ENCODE measurements around the gene FOXO3. TPM values are rescaled to one million over a fixed set of nuclear protein-coding genes. Genes with fewer than 3 reads are reported as not detected.

The FOXO3 gene
- total and polyA plus RNA-seq, 2 of the 13 experiments (the other 11 are each of a cell fraction or from before 2014, with no cell fraction given) = 16.0 to 22.5 TPM

DNA sequence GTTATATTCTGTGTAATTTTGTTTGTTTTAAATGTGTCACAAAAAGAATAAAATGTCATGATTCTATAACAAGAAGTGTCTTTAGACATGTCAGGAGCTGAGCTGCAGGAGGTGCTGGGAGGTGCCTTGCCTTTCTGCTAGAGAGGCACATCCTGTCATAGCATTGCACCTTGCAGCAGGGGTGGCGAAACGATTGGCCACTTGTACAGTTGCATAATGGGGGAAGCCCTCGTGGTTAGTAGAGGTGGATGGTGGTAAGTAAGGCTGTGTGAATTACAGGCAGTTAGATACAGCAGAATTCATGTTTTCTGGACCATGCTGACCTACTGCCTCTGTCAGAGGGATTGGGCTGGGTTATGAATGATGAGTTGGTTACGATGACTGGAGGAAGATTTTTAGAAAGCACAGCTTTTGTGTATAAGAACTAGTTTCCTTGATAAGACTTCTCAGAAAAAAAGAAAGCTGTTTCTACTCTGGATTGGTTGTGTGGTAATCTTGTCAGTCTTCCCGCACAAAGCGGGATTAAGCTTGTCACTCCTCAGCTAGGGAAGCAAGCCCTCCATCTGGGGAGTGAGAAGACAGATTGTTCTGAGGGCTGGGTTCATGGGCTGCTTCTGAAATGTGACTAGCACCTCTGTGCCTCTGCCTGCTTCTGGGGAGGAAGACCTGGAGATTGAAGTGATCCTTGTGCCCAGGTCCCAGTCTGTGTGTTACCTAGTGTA lies 74.9 kb downstream of the FOXO3 start:
- Histone ChIP-seq H2AFZ (ENCODE audit: low read length) (no peak overlapping the region), H3K4me2 (ENCODE audit: low read depth, low read length) (no peak overlapping the region), H3K36me3 (replicated peaks in 1 of 2; ENCODE audit: control insufficient read depth in 1 of 2, insufficient read depth in 2 of 2, low read length in 2 of 2) (0 out of 5 replicates have a peak, but pooled peaks cover 0 to 2% of the 10 kb centered on the region in 2 experiments), H3K9ac (ENCODE audit: insufficient read depth, low read depth, low read length) (no peak overlapping the region), H3K79me2 (ENCODE audit: insufficient read depth, low read length) (peaks cover 70% of the 10 kb centered on the region), H4K20me1 (ENCODE audit: insufficient read depth, low read length) (peaks cover 58% of the 10 kb centered on the region), H3K4me1 (ENCODE audit: insufficient read depth, low read length) (peaks cover 21% of the 10 kb centered on the region), H3K4me3 (replicated peaks in 1 of 3; ENCODE audit: insufficient read depth in 1 of 3, low read depth in 2 of 3, low read length in 3 of 3) (no peak overlapping the region), H3K27ac (ENCODE audit: extremely low read length, insufficient read depth, low read length) (no peak overlapping the region), H3K9me3 (ENCODE audit: low read length) (no peaks in the 10 kb centered on the region), H3K27me3 (ENCODE audit: control insufficient read depth in 1 of 2, insufficient read depth in 2 of 2, low read length in 2 of 2) (no peaks in the 10 kb centered on the region)
- ATAC-seq (no peak), FAIRE-seq (no peak), DNase-seq (ENCODE audit: low spot score) (no peak)
- ChIA-PET CTCF (ENCODE audit: low intra/inter-chr PET ratio, low total read pairs) (no interaction called here), POLR2A (no interaction called here)
- BruUV-seq (replicated peaks) = no TSS peak
- TF ChIP-seq, protein P1, sequence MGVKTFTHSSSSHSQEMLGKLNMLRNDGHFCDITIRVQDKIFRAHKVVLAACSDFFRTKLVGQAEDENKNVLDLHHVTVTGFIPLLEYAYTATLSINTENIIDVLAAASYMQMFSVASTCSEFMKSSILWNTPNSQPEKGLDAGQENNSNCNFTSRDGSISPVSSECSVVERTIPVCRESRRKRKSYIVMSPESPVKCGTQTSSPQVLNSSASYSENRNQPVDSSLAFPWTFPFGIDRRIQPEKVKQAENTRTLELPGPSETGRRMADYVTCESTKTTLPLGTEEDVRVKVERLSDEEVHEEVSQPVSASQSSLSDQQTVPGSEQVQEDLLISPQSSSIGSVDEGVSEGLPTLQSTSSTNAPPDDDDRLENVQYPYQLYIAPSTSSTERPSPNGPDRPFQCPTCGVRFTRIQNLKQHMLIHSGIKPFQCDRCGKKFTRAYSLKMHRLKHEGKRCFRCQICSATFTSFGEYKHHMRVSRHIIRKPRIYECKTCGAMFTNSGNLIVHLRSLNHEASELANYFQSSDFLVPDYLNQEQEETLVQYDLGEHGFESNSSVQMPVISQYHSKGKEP (CRISPR knock-in tag; IDR thresholded peaks at IDR 0.05) = no peak
- TF ChIP-seq POLR2AphosphoS5 (IDR thresholded peaks at IDR 0.05; ENCODE audit: low read depth, low read length) (no peak), ZNF781 (CRISPR knock-in tag; IDR thresholded peaks at IDR 0.05; ENCODE audit: borderline replicate concordance, not compliant biosample characterization) (no peak), THYN1 (CRISPR knock-in tag; IDR thresholded peaks at IDR 0.05; ENCODE audit: borderline replicate concordance, low read depth) (no peak)
- in situ Hi-C loops (cut with HindIII; ENCODE audit: extremely low pct_ligation_motif_present, low pct_unique_long_range_greater_than_20kb) = no loop called here
- intact Hi-C loops (cut with micrococcal nuclease; ENCODE audit: unreplicated experiment) = no loop called here
- 89% methylated on average over 6 of the region's 6 CpGs for WGBS (ENCODE audit: low lambda C conversion rate)

DNA sequence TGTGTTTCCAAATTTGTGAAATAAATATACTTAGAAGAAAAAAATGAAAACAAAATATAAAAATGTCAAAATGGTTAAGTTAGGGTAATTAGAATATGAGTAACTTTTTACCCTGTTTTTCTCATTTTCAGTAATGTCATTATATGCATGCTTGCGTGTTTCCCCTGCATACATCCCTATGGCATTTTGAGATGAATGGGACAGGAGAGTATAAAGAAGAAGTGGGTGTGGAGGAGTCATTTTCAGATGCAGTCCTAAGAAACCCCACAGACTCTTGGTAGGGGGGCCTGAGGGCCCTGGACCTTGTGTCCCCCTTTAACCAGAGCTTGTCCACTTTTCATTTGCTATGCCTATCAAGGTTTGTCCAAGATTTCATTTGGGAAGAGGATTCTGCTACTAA lies 77.2 kb downstream of the FOXO3 start:
- 89% methylated on average over 1 of the region's 1 CpG for WGBS (ENCODE audit: low lambda C conversion rate)
- in situ Hi-C loops (cut with HindIII; ENCODE audit: extremely low pct_ligation_motif_present, low pct_unique_long_range_greater_than_20kb) = no loop called here
- no peak for ATAC-seq
- peaks cover 25% of the 10 kb centered on the region for H3K4me1 ChIP-seq (ENCODE audit: insufficient read depth, low read length)
- no TSS peak for BruUV-seq (replicated peaks)
- H3K9ac ChIP-seq (ENCODE audit: insufficient read depth, low read depth, low read length) = no peak overlapping the region
- no peak overlapping the region for H3K4me3 ChIP-seq (replicated peaks in 1 of 3; ENCODE audit: insufficient read depth in 1 of 3, low read depth in 2 of 3, low read length in 3 of 3)
- no peaks in the 10 kb centered on the region for H3K27me3 ChIP-seq (ENCODE audit: control insufficient read depth in 1 of 2, insufficient read depth in 2 of 2, low read length in 2 of 2)
- POLR2A ChIA-PET = no interaction called here
- no peak for DNase-seq (ENCODE audit: low spot score)
- CTCF ChIA-PET (ENCODE audit: low intra/inter-chr PET ratio, low total read pairs) = no interaction called here
- intact Hi-C loops (cut with micrococcal nuclease; ENCODE audit: unreplicated experiment) = no loop called here
- no peak overlapping the region for H3K4me2 ChIP-seq (ENCODE audit: low read depth, low read length)
- peaks cover 63% of the 10 kb centered on the region for H3K79me2 ChIP-seq (ENCODE audit: insufficient read depth, low read length)
- no peak overlapping the region for H3K27ac ChIP-seq (ENCODE audit: extremely low read length, insufficient read depth, low read length)
- H4K20me1 ChIP-seq (ENCODE audit: insufficient read depth, low read length) = peaks cover 54% of the 10 kb centered on the region
- no peak for FAIRE-seq
- H2AFZ ChIP-seq (ENCODE audit: low read length) = no peak overlapping the region
- H3K9me3 ChIP-seq (ENCODE audit: low read length) = no peaks in the 10 kb centered on the region
- H3K36me3 ChIP-seq (replicated peaks in 1 of 2; ENCODE audit: control insufficient read depth in 1 of 2, insufficient read depth in 2 of 2, low read length in 2 of 2) = 0 out of 5 replicates have a peak, but pooled peaks cover 0 to 2% of the 10 kb centered on the region in 2 experiments
- TF ChIP-seq, protein P2, sequence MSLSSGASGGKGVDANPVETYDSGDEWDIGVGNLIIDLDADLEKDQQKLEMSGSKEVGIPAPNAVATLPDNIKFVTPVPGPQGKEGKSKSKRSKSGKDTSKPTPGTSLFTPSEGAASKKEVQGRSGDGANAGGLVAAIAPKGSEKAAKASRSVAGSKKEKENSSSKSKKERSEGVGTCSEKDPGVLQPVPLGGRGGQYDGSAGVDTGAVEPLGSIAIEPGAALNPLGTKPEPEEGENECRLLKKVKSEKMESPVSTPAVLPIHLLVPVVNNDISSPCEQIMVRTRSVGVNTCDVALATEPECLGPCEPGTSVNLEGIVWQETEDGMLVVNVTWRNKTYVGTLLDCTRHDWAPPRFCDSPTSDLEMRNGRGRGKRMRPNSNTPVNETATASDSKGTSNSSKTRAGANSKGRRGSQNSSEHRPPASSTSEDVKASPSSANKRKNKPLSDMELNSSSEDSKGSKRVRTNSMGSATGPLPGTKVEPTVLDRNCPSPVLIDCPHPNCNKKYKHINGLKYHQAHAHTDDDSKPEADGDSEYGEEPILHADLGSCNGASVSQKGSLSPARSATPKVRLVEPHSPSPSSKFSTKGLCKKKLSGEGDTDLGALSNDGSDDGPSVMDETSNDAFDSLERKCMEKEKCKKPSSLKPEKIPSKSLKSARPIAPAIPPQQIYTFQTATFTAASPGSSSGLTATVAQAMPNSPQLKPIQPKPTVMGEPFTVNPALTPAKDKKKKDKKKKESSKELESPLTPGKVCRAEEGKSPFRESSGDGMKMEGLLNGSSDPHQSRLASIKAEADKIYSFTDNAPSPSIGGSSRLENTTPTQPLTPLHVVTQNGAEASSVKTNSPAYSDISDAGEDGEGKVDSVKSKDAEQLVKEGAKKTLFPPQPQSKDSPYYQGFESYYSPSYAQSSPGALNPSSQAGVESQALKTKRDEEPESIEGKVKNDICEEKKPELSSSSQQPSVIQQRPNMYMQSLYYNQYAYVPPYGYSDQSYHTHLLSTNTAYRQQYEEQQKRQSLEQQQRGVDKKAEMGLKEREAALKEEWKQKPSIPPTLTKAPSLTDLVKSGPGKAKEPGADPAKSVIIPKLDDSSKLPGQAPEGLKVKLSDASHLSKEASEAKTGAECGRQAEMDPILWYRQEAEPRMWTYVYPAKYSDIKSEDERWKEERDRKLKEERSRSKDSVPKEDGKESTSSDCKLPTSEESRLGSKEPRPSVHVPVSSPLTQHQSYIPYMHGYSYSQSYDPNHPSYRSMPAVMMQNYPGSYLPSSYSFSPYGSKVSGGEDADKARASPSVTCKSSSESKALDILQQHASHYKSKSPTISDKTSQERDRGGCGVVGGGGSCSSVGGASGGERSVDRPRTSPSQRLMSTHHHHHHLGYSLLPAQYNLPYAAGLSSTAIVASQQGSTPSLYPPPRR (CRISPR knock-in tag; IDR thresholded peaks at IDR 0.05; ENCODE audit: borderline replicate concordance) = no peak
- TF ChIP-seq SETDB1 (CRISPR knock-in tag; IDR thresholded peaks at IDR 0.05; ENCODE audit: borderline replicate concordance) (no peak), FOXM1 (CRISPR knock-in tag; IDR thresholded peaks at IDR 0.05) (no peak), ETV6 (CRISPR knock-in tag; conservative IDR thresholded peaks at IDR 0.05) (no peak), MAZ (IDR thresholded peaks at IDR 0.05; ENCODE audit: borderline replicate concordance, low read depth, low read length) (no peak), MAZ (CRISPR knock-in tag; IDR thresholded peaks at IDR 0.05; ENCODE audit: low read depth) (no peak), ZNF383 (CRISPR knock-in tag; IDR thresholded peaks at IDR 0.05; ENCODE audit: borderline replicate concordance) (no peak)
